Measurements from ENCODE around the gene ATP6V0A1. TPM values are rescaled to one million over a fixed set of nuclear protein-coding genes. Genes with fewer than 3 reads are reported as not detected.
A peak's percentile ranks its signal among the peaks of the same experiment; 100 is the strongest.

Gene ATP6V0A1
- 100 to 1,000 TPM in 1 of 3 donors, 10 to 100 TPM in 2; 88.5 to 105 (median 95.6) TPM for total RNA-seq
- long read RNA-seq, donor 1, full-length matches to known transcripts = 8 of 14 reads
- long read RNA-seq, donor 1, partial matches to known transcripts = 2 of 14 reads
- long read RNA-seq, donor 1, other reads (novel, unspliced or antisense) = 4 of 14 reads
- long read RNA-seq, donor 2, full-length matches to known transcripts = 13 of 20 reads
- long read RNA-seq, donor 2, partial matches to known transcripts = 4 of 20 reads
- long read RNA-seq, donor 2, other reads (novel, unspliced or antisense) = 3 of 20 reads

- Histone ChIP-seq H3K4me3 (peak within 1 kb of the TSS; percentile 45), H3K36me3 (ENCODE audit: low read depth) (no peaks in the 10 kb centered on the region), H3K4me1 (ENCODE audit: low read depth) (peaks cover 17% of the 10 kb centered on the region), H3K9me3 (no peaks in the 10 kb centered on the region)
- TF ChIP-seq CTCF (IDR thresholded peaks at IDR 0.05) = no peak
- intact Hi-C loops (cut with DNase I, micrococcal nuclease) = no loop called here
- peak; percentile 97 to 98 (median 97) for DNase-seq
- peak; percentile 98 for ATAC-seq
These were observed at the start of gene ATP6V0A1 for GRCh38 chr17:42458497-42459255. TSS of gene ATP6V0A1 (plus strand) at chr17:42458878. CDS start at chr17:42460895, 2,017 bp downstream.

GRCh38 chr17:42409523-42410318 is 49.0 kb upstream of the ATP6V0A1 start:
- Histone ChIP-seq H3K4me3 (no peak overlapping the region), H3K9me3 (no peaks in the 10 kb centered on the region), H3K4me1 (ENCODE audit: low read depth) (peaks cover 3% of the 10 kb centered on the region), H3K36me3 (ENCODE audit: low read depth) (no peaks in the 10 kb centered on the region)
- DNase-seq (peak in 1 of 3 donors; percentile 25), ATAC-seq (peak; percentile 10)
- intact Hi-C loops (cut with DNase I, micrococcal nuclease) = loop anchor here in 1 of 2 donors (5.0 kb wide), 1 partner anchor 87 kb away; no protein-coding TSS in a partner anchor
- TF ChIP-seq CTCF (IDR thresholded peaks at IDR 0.05) = no peak

- peaks cover 3% of the 10 kb centered on the region for H3K4me1 ChIP-seq (ENCODE audit: low read depth)
- TF ChIP-seq CTCF (IDR thresholded peaks at IDR 0.05) = no peak
- no peak for ATAC-seq
- no peaks in the 10 kb centered on the region for H3K36me3 ChIP-seq (ENCODE audit: low read depth)
- intact Hi-C loops (cut with DNase I, micrococcal nuclease) = no loop called here
- H3K4me3 ChIP-seq = no peak overlapping the region
- H3K9me3 ChIP-seq = no peaks in the 10 kb centered on the region
- DNase-seq = no peak
These were observed 48.4 kb upstream of the ATP6V0A1 start for GRCh38 chr17:42410319-42410685.

GRCh38 chr17:42411361-42411760 is 47.3 kb upstream of the ATP6V0A1 start:
- ATAC-seq = no peak
- Histone ChIP-seq H3K4me1 (ENCODE audit: low read depth) (peaks cover 2% of the 10 kb centered on the region), H3K4me3 (no peak overlapping the region), H3K36me3 (ENCODE audit: low read depth) (no peaks in the 10 kb centered on the region), H3K9me3 (no peaks in the 10 kb centered on the region)
- intact Hi-C loops (cut with DNase I, micrococcal nuclease) = no loop called here
- TF ChIP-seq CTCF (IDR thresholded peaks at IDR 0.05) = no peak
- no peak for DNase-seq

- TF ChIP-seq CTCF (IDR thresholded peaks at IDR 0.05) = no peak
- Histone ChIP-seq H3K4me1 (ENCODE audit: low read depth) (no peaks in the 10 kb centered on the region), H3K4me3 (no peak overlapping the region), H3K36me3 (ENCODE audit: low read depth) (no peaks in the 10 kb centered on the region), H3K9me3 (no peaks in the 10 kb centered on the region)
- intact Hi-C loops (cut with DNase I, micrococcal nuclease) = no loop called here
- ATAC-seq (no peak), DNase-seq (peak in 1 of 3 donors; percentile 17)
These were observed 46.6 kb upstream of the ATP6V0A1 start for GRCh38 chr17:42411905-42412679.

Data from mucosa of descending colon (tissue), 3 donors.